Stimulated activated CD8-positive, alpha-beta memory T cell treated with anti-CD3 and anti-CD28 coated beads, Interleukin-15, amount 100 ng/mL, for 1 hour (primary cell): ENCODE results near the gene PABPN1.
"Not testable (repeated sequence)": the region's sequence is repeated elsewhere in the genome, so short reads cannot be mapped to it uniquely, and the experiment has no call there.

Experiments used
- DNase-seq: peaks from one replicate; pipeline ENCODE4 v3.0.0-alpha.2; 2020; ENCODE audit warnings: low read depth

Gene PABPN1

GRCh38 chr14:23301288-23301968 lies 19.8 kb upstream of the PABPN1 start:
- peak; percentile 87 for DNase-seq

GRCh38 chr14:23301969-23302289 lies 19.3 kb upstream of the PABPN1 start:
- DNase-seq, result no peak

DNA sequence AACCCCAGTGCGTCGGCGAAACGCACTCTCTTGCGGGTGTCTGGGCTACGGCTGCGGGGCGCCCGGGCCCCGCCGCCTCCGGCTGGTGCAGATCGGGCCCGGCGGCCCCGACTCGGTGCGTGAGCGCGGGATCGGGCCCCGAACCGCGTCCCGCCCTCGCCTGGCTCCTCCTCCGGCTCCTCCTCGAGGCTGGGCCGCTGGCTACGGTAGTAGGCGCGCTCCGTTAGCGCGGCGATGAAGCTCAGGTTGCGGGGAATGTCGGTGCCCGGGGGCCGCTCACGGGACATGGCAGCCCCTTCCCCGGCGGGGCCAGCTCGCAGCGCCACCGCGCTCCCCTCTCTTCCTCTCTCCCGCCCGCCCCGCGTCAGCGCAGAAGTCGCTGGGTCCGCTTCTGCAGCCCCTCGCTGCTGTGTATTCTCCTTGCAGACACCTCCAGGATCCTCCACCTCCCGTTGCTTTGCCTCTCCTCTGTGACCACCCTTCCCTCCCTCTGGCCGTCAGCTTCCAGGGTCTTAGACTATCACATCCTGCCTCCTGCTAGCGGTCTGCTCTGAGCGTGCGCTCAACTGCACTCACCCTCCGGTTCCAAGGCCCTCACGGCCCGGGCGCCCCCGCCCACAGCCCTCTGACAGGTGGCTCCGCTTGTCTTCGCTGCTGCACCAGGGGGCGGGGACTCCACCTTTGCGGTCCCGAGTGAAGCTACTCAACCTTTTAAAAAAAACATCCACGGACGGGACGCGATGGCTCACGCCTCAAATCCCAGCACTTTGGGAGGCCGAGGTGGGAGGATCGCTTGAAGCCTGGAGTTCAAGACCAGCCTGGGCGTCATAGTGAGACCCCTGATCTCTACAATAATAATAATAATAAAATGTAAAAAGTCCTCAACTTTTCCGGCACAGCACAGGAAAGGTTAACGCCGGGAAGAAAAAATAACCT lies 18.7 kb upstream of the PABPN1 start, which contains the start of gene PPP1R3E:
Gene PPP1R3E (minus strand): TSS at position 570 of the 936 bp plus-strand sequence. CDS start 283 bp downstream, at position 287.
- DNase-seq, result peak; percentile 72

- DNase-seq, result no peak
Observed at GRCh38 chr14:23306412-23307145, 14.7 kb upstream of the PABPN1 start, which contains the start of gene BCL2L2. TSS of gene BCL2L2 (plus strand) at chr14:23306833. CDS start at chr14:23307768, 935 bp downstream.

DNA sequence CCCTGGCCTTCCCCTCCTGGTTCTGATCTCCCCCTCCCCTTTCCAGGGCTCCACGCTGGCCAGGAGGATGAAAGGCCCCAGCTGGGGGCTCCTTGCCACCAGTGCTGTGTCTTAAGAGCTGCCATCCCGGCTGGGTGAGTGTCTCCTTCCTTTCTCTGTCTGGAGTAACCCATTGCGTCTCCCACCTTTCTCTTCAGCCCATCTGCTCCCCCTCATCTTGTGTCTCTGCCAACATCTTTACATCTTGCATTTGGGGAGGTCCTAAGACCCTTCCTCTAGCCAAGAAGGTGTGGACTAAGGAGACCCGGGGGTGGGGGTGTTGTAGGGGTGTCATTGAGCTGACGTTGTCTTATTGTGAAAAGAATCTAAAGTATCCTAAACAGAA lies 14.1 kb upstream of the PABPN1 start:
- DNase-seq, result no peak

DNA sequence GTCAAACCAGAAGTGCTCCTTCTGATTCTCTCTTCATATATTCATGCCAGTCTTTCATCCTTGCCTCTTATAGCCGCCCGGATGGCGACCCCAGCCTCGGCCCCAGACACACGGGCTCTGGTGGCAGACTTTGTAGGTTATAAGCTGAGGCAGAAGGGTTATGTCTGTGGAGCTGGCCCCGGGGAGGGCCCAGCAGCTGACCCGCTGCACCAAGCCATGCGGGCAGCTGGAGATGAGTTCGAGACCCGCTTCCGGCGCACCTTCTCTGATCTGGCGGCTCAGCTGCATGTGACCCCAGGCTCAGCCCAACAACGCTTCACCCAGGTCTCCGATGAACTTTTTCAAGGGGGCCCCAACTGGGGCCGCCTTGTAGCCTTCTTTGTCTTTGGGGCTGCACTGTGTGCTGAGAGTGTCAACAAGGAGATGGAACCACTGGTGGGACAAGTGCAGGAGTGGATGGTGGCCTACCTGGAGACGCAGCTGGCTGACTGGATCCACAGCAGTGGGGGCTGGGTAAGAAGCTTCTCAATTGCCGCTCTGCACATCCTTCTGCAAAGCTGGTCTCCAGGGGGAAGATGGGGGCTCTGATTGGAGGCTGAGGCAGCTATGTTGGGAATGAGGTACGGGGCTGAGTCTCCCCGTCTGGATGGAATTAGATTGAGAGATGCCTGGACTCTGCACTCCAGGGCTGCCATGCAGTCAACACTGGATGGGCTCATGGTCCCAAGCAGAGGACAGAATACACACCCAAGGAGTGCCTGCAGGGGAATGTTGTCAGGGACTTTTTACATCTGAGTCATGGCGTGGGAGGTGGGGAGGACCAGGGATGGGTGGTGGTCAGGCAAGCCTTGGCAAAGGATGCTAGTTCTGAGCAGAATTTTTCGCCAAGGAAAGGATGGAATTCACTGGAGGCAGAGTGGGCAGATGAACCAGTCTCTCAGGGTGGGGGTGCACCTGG lies 13.3 kb upstream of the PABPN1 start:
- DNase-seq, result no peak

DNA sequence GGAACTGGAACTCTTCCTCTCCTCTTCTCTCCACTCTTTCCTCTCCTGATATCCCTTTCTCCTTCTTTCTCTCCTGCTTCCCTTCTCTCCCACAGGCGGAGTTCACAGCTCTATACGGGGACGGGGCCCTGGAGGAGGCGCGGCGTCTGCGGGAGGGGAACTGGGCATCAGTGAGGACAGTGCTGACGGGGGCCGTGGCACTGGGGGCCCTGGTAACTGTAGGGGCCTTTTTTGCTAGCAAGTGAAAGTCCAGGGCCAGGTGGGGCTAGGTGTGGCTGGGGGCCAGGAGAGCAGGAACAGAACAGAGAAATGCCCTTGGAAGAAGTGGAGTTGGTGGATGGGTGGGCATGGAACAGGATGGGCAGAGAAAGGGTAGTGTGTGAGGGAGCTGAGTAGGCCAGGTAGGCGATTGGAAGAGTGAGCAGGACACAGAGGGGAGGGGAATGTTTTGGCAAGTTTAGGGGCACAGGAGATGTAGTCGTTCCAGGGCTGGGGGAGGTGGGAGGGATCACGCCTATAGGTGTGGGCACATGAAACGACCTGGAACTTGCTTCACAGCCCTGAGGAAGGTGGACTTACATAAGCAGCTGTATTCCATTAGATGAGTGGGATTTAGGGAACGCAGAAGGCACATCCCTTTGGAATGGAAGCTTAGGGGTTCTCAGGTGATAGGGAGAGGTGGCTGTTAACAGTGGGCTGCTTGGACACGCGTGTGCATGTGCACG lies 12.4 kb upstream of the PABPN1 start:
- no peak for DNase-seq

GRCh38 chr14:23310546-23310945 lies 10.7 kb upstream of the PABPN1 start:
- no peak for DNase-seq

- no peak for DNase-seq
Observed at GRCh38 chr14:23316300-23316699, 5.0 kb upstream of the PABPN1 start.

DNA sequence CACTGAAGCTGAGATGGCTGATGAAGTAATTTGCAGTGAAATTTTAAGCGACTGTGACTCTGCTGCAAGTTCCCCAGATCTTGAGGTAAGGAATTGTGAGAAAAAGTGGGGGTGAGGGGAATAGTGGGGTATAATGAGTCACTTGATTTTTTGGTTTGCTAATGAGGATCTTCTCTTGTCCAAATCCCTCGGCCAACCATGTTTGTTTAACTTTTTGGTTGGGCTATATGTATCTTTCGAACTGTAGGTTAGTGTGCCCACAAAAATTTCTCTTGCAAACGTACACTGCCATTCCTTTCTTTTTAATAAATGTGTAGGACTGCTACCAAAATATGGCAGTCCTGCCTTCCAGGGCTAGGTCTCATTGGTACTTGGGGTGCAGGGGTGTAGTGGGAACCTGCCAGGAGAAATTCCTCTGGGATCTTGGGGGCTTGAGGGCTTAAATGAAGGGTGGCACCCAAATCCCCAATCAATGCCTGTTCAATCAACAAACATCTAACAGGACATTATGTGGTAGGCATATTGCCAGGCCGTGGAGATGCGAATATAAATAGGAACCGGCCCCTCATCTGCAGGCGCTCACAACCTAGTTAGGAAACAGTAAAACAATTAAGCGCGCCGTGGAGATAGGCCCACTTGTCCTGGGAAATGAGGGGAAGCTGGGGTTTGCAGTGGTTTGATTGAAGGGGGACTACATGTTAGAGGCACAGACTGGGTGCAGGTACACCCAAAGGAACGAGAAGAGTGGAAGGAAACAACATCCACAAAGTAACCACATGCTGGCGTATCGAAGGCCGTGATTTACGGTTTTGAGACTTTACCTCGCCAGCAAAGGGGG lies 1.3 kb upstream of the PABPN1 start:
- no peak for DNase-seq

- DNase-seq, result no peak
Observed at GRCh38 chr14:23321572-23322547, 603 bp downstream of the PABPN1 start.

- no peak for DNase-seq
Observed at GRCh38 chr14:23322568-23323517, 1.6 kb downstream of the PABPN1 start.

- no peak for DNase-seq
Observed at GRCh38 chr14:23323838-23324454, 2.7 kb downstream of the PABPN1 start.

DNA sequence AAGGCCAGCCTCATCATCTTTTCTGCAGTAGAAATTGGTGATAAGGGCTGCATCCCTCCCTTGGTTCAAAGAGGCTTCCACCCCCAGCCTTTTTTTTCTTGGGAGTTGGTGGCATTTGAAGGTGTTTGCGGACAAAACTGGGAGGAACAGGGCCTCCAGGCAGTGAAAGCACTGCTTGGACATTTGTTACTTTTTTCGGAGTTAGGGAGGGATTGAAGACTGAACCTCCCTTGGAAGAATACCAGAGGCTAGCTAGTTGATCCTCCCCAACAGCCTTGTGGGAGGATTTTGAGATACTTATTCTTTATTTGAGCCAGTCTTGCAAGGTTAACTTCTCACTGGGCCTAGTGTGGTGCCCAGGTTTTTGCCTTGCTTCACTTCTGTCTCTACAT lies 3.2 kb downstream of the PABPN1 start:
- DNase-seq, result no peak

DNA sequence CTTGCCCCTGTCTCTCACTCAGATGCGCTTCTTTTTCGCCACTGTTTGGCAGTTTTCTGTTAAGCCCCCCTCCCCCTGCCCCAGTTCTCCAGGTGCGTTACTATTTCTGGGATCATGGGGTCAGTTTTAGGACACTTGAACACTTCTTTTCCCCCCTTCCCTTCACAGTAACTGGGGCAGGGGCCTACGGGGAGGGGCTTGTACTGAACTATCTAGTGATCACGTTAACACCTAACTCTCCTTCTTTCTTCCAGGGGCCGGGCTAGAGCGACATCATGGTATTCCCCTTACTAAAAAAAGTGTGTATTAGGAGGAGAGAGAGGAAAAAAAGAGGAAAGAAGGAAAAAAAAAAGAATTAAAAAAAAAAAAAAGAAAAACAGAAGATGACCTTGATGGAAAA lies 3.7 kb downstream of the PABPN1 start:
- DNase-seq, result no peak

- not testable (repeated sequence) for DNase-seq
Observed at GRCh38 chr14:23325746-23326145, 4.5 kb downstream of the PABPN1 start.
